ENCODE results near the gene UNG. TPM values are rescaled to one million over a fixed set of nuclear protein-coding genes. Genes with fewer than 3 reads are reported as not detected.

UNG gene
- total and polyA plus RNA-seq, 2 donors (not counting 3 experiments of a cell fraction or from before 2014, with no cell fraction given): 21.5 to 46.7 TPM

- dilution Hi-C loops (cut with MboI; ENCODE audit: extremely low pct_ligation_motif_present, low sequenced_read_pairs) (no loop called here), intact Hi-C loops (cut with micrococcal nuclease) (loop anchor here (1.0 to 5.0 kb wide), 3 partner anchors 13 to 536 kb away; partner anchors contain the start of genes CORO1C and ISCU)
- BruUV-seq (replicated peaks): TSS peak; percentile 39
- Histone ChIP-seq H3K79me2 (ENCODE audit: control insufficient read depth, insufficient read depth, low read length) (peaks cover 15% of the 10 kb centered on the region), H3K9ac (replicated peaks; ENCODE audit: extremely low read depth, insufficient read depth, low read length) (peak overlapping the region; percentile 96), H2AFZ (ENCODE audit: low read depth, low read length) (peak overlapping the region; percentile 97), H3K4me2 (ENCODE audit: insufficient read depth, low read length) (peak overlapping the region; percentile 83), H3K27ac (ENCODE audit: insufficient read depth, low read depth, low read length) (peak overlapping the region; percentile 81), H3K4me1 (ENCODE audit: control insufficient read depth, extremely low read depth, insufficient read depth, low read length) (peaks cover 12% of the 10 kb centered on the region), H3K4me3 (replicated peaks in 1 of 3; ENCODE audit: insufficient read depth in 1 of 3, low read depth in 1 of 3, low read length in 3 of 3) (peak overlapping the region; percentile 91 to 96 (median 91)), H3K9me3 (replicated peaks; ENCODE audit: control insufficient read depth, insufficient read depth, low read length) (no peaks in the 10 kb centered on the region), H3K36me3 (ENCODE audit: control insufficient read depth in 2 of 2, extremely low read depth in 1 of 2, insufficient read depth in 2 of 2, low read length in 2 of 2) (peaks cover 7% of the 10 kb centered on the region in 2 experiments), H3K9me1 (replicated peaks; ENCODE audit: control insufficient read depth, extremely low read depth, insufficient read depth, low read length) (no peaks in the 10 kb centered on the region), H3K27me3 (ENCODE audit: control insufficient read depth in 2 of 2, insufficient read depth in 2 of 2, low read length in 2 of 2) (no peaks in the 10 kb centered on the region), H4K20me1 (replicated peaks; ENCODE audit: control insufficient read depth, extremely low read depth, insufficient read depth, low read length) (no peaks in the 10 kb centered on the region)
- DNase-seq (ENCODE audit: low read depth, low spot score): no peak
- no peak for FAIRE-seq
- TF ChIP-seq EZH2 (IDR thresholded peaks at IDR 0.05; ENCODE audit: borderline replicate concordance, low read depth, low read length, severe bottlenecking) (no peak), FOS (IDR thresholded peaks at IDR 0.05; ENCODE audit: borderline replicate concordance, insufficient read depth, low read length) (no peak), GATA2 (IDR thresholded peaks at IDR 0.05; ENCODE audit: insufficient read depth, insufficient read length, low read depth, low read length) (no peak), POLR2A (IDR thresholded peaks at IDR 0.05; ENCODE audit: low read depth, low read length) (peak; percentile 38), POLR2AphosphoS5 (IDR thresholded peaks at IDR 0.05; ENCODE audit: insufficient read depth, low read depth, low read length) (peak; percentile 11)
- TF ChIP-seq, protein P1, sequence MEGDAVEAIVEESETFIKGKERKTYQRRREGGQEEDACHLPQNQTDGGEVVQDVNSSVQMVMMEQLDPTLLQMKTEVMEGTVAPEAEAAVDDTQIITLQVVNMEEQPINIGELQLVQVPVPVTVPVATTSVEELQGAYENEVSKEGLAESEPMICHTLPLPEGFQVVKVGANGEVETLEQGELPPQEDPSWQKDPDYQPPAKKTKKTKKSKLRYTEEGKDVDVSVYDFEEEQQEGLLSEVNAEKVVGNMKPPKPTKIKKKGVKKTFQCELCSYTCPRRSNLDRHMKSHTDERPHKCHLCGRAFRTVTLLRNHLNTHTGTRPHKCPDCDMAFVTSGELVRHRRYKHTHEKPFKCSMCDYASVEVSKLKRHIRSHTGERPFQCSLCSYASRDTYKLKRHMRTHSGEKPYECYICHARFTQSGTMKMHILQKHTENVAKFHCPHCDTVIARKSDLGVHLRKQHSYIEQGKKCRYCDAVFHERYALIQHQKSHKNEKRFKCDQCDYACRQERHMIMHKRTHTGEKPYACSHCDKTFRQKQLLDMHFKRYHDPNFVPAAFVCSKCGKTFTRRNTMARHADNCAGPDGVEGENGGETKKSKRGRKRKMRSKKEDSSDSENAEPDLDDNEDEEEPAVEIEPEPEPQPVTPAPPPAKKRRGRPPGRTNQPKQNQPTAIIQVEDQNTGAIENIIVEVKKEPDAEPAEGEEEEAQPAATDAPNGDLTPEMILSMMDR (IDR thresholded peaks at IDR 0.05; ENCODE audit: extremely low read depth in 1 of 2, insufficient read depth in 1 of 2, low read depth in 1 of 2, low read length in 2 of 2): no peak
- ChIA-PET POLR2A (no interaction called here), CTCF (interaction anchor here (0.9 to 3.1 kb wide), 6 partner anchors 12 to 292 kb away, joined by 3 to 38 read pairs (median 4); partner anchors contain the start of gene USP30)
These were observed 797 bp downstream of the UNG start for GRCh38 chr12:109098183-109098604.

All from endothelial cell of umbilical vein (primary cell).